ENCODE results near the gene SGTA. TPM values are rescaled to one million over a fixed set of nuclear protein-coding genes. Genes with fewer than 3 reads are reported as not detected.
A peak's percentile ranks its signal among the peaks of the same experiment; 100 is the strongest.

SGTA gene
- total and polyA plus RNA-seq, 2 donors from 2014 or later, result 50.4 to 66.2 TPM

DNA sequence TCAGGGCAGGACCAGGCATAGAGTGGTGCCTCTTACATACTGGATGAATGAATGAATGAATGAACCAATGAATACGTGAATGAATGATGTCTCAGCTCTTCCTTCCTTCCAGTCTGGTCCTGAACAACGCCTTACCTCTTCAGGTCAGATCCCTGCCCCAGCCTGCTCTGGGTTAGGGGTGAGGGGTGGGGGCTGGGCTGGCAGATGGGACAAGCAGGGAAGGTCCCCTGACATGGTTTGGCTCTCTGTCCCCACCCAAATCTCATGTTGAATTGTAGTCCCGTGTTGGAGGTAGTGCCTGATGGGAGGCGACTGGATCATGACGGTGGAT, 71.2 kb downstream of the SGTA start:
- no peak for DNase-seq
- TF ChIP-seq, protein P1, sequence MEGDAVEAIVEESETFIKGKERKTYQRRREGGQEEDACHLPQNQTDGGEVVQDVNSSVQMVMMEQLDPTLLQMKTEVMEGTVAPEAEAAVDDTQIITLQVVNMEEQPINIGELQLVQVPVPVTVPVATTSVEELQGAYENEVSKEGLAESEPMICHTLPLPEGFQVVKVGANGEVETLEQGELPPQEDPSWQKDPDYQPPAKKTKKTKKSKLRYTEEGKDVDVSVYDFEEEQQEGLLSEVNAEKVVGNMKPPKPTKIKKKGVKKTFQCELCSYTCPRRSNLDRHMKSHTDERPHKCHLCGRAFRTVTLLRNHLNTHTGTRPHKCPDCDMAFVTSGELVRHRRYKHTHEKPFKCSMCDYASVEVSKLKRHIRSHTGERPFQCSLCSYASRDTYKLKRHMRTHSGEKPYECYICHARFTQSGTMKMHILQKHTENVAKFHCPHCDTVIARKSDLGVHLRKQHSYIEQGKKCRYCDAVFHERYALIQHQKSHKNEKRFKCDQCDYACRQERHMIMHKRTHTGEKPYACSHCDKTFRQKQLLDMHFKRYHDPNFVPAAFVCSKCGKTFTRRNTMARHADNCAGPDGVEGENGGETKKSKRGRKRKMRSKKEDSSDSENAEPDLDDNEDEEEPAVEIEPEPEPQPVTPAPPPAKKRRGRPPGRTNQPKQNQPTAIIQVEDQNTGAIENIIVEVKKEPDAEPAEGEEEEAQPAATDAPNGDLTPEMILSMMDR (IDR thresholded peaks at IDR 0.05; ENCODE audit: borderline replicate concordance, extremely low read depth, insufficient read depth), result no peak
- intact Hi-C loops (cut with DNase I), result no loop called here
- H3K4me1 ChIP-seq (ENCODE audit: control insufficient read depth in 2 of 3, insufficient read depth in 2 of 3, low read depth in 1 of 3, low read length in 3 of 3), result no peaks in the 10 kb centered on the region
- H3K9ac ChIP-seq (ENCODE audit: low read length in 3 of 3), result no peak overlapping the region
- no peak for FAIRE-seq
- H3K27me3 ChIP-seq (ENCODE audit: control insufficient read depth, insufficient read depth, low read length), result no peaks in the 10 kb centered on the region
- H3K36me3 ChIP-seq (ENCODE audit: control insufficient read depth in 2 of 3, insufficient read depth in 3 of 3, low read length in 3 of 3), result no peaks in the 10 kb centered on the region
- peaks cover 0 to 10% (median 2%) of the 10 kb centered on the region in 3 donors for H3K9me3 ChIP-seq (ENCODE audit: control insufficient read depth in 2 of 3, insufficient read depth in 1 of 3, low read length in 3 of 3)
- H3K4me3 ChIP-seq (ENCODE audit: low read length in 3 of 3), result no peak overlapping the region
- no peak overlapping the region for H3K27ac ChIP-seq (ENCODE audit: low read depth in 2 of 2, low read length in 2 of 2)

DNA sequence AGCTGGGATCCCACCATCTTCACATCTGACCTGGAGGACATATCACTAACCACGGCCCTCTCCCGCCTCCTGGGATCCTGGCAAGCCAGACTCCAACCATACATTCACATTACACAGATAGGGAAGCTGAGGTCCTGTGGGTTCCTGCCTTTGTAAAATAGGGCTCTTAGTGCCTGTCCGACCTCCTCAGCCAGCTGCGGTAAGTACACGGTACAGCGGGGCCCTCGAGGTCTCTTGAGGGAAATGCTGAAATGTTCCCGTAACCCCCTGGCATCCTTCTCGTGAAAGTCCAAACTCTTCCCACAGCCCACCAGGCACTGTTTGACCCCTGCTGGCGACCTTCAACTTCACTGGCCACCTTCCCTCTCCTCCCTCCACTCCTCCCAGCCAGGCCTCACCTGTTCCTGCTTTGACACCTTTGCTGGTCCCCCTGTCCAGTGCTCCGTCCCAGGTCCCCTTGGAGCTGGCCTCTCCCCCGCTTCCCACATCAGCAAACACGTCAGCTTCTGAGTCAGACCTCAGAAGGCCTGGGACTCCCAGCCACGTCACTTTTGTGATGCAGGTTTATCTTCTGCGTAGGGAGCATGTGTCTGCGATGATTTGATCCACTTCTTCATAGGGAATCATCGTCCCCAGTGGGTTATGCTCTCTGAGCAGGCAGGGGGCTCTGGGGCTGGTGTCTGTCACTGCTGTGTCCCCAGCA, 71.8 kb downstream of the SGTA start:
- TF ChIP-seq, protein P1 (IDR thresholded peaks at IDR 0.05; ENCODE audit: borderline replicate concordance, extremely low read depth, insufficient read depth), result no peak
- no peaks in the 10 kb centered on the region for H3K36me3 ChIP-seq (ENCODE audit: control insufficient read depth in 2 of 3, insufficient read depth in 3 of 3, low read length in 3 of 3)
- DNase-seq, result peak in 1 of 5 donors; percentile 25
- no peak overlapping the region for H3K4me3 ChIP-seq (ENCODE audit: low read length in 3 of 3)
- H3K9ac ChIP-seq (ENCODE audit: low read length in 3 of 3), result no peak overlapping the region
- H3K27me3 ChIP-seq (ENCODE audit: control insufficient read depth, insufficient read depth, low read length), result no peaks in the 10 kb centered on the region
- no peak overlapping the region for H3K27ac ChIP-seq (ENCODE audit: low read depth in 2 of 2, low read length in 2 of 2)
- H3K4me1 ChIP-seq (ENCODE audit: control insufficient read depth in 2 of 3, insufficient read depth in 2 of 3, low read depth in 1 of 3, low read length in 3 of 3), result no peaks in the 10 kb centered on the region
- no peak for FAIRE-seq
- H3K9me3 ChIP-seq (ENCODE audit: control insufficient read depth in 2 of 3, insufficient read depth in 1 of 3, low read length in 3 of 3), result peaks cover 0 to 10% (median 2%) of the 10 kb centered on the region in 3 donors
- intact Hi-C loops (cut with DNase I), result no loop called here

DNA sequence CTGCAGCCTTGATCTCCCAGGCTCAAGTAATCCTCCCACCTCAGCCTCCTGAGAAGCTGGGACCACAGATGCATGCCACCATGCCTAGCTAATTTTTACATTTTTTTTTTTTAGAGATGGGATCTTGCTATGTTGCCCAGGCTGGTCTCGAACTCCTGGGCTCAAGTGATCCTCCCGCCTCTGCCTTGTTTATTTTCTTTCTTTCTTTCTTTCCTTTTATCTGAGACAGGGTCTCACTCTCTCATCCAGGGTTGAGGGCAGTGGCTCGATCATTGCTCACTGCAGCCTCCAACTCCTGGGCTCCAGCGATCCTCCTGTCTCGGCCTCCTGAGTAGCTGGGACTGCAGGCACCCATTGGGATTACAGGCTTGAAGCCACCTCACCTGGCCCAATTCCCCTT, 76.8 kb downstream of the SGTA start:
- DNase-seq (no peak), FAIRE-seq (no peak)
- Histone ChIP-seq H3K4me1 (ENCODE audit: control insufficient read depth in 2 of 3, insufficient read depth in 2 of 3, low read depth in 1 of 3, low read length in 3 of 3) (peaks cover 0 to 8% (median under 1%) of the 10 kb centered on the region in 3 donors), H3K9ac (ENCODE audit: low read length in 3 of 3) (no peak overlapping the region), H3K27ac (ENCODE audit: low read depth in 2 of 2, low read length in 2 of 2) (no peak overlapping the region), H3K4me3 (ENCODE audit: low read length in 3 of 3) (no peak overlapping the region), H3K27me3 (ENCODE audit: control insufficient read depth, insufficient read depth, low read length) (peaks cover 3% of the 10 kb centered on the region), H3K9me3 (ENCODE audit: control insufficient read depth in 2 of 3, insufficient read depth in 1 of 3, low read length in 3 of 3) (no peaks in the 10 kb centered on the region), H3K36me3 (ENCODE audit: control insufficient read depth in 2 of 3, insufficient read depth in 3 of 3, low read length in 3 of 3) (no peaks in the 10 kb centered on the region)
- TF ChIP-seq, protein P1 (IDR thresholded peaks at IDR 0.05; ENCODE audit: borderline replicate concordance, extremely low read depth, insufficient read depth), result no peak
- intact Hi-C loops (cut with DNase I), result no loop called here

Other genes starting within 250 kb of the SGTA start
- gene GNG7, start 80.6 kb downstream of the SGTA start, total RNA-seq, result 9.9 TPM
- gene GNG7, start 80.6 kb downstream of the SGTA start, polyA plus RNA-seq (ENCODE audit: insufficient read depth, low read depth, low replicate concordance), result 13.4 TPM
- 2.3 TPM for gene DIRAS1, start 61.9 kb downstream of the SGTA start, total RNA-seq
- 7.6 TPM for gene DIRAS1, start 61.9 kb downstream of the SGTA start, polyA plus RNA-seq (ENCODE audit: insufficient read depth, low read depth, low replicate concordance)
- 31.1 TPM for gene SLC39A3, start 43.3 kb downstream of the SGTA start, total RNA-seq
- 38.0 TPM for gene SLC39A3, start 43.3 kb downstream of the SGTA start, polyA plus RNA-seq (ENCODE audit: insufficient read depth, low read depth, low replicate concordance)
- gene THOP1, start 2.2 kb upstream of the SGTA start, total RNA-seq, result 42.9 TPM
- gene THOP1, start 2.2 kb upstream of the SGTA start, polyA plus RNA-seq (ENCODE audit: insufficient read depth, low read depth, low replicate concordance), result 36.8 TPM
- gene ZNF554, start 36.6 kb upstream of the SGTA start, total RNA-seq, result 6.9 TPM
- gene ZNF554, start 36.6 kb upstream of the SGTA start, polyA plus RNA-seq (ENCODE audit: insufficient read depth, low read depth, low replicate concordance), result 3.6 TPM
- 9.8 TPM for gene ZNF555, start 58.2 kb upstream of the SGTA start, total RNA-seq
- 3.9 TPM for gene ZNF555, start 58.2 kb upstream of the SGTA start, polyA plus RNA-seq (ENCODE audit: insufficient read depth, low read depth, low replicate concordance)
- 0.76 TPM for gene ZNF556, start 84.1 kb upstream of the SGTA start, total RNA-seq
- gene ZNF556, start 84.1 kb upstream of the SGTA start, polyA plus RNA-seq (ENCODE audit: insufficient read depth, low read depth, low replicate concordance), result 0.56 TPM
- 6.1 TPM for gene ZNF57, start 117.7 kb upstream of the SGTA start, total RNA-seq
- 6.2 TPM for gene ZNF57, start 117.7 kb upstream of the SGTA start, polyA plus RNA-seq (ENCODE audit: insufficient read depth, low read depth, low replicate concordance)
- 5.1 TPM for gene ZNF77, start 161.7 kb upstream of the SGTA start, total RNA-seq
- gene ZNF77, start 161.7 kb upstream of the SGTA start, polyA plus RNA-seq (ENCODE audit: insufficient read depth, low read depth, low replicate concordance), result 2.4 TPM
- 3.7 TPM for gene TLE6, start 194.3 kb upstream of the SGTA start, total RNA-seq
- gene TLE6, start 194.3 kb upstream of the SGTA start, polyA plus RNA-seq (ENCODE audit: insufficient read depth, low read depth, low replicate concordance), result 5.2 TPM
- 76.6 TPM for gene TLE2, start 246.0 kb upstream of the SGTA start, total RNA-seq
- 28.2 TPM for gene TLE2, start 246.0 kb upstream of the SGTA start, polyA plus RNA-seq (ENCODE audit: insufficient read depth, low read depth, low replicate concordance)

Measured in kidney (tissue), 14 donors.